Measurements from ENCODE around the gene RIPK4. TPM values are rescaled to one million over a fixed set of nuclear protein-coding genes. Genes with fewer than 3 reads are reported as not detected.

The RIPK4 gene
- total RNA-seq, 1 donor from 2014 or later: not detected

DNA sequence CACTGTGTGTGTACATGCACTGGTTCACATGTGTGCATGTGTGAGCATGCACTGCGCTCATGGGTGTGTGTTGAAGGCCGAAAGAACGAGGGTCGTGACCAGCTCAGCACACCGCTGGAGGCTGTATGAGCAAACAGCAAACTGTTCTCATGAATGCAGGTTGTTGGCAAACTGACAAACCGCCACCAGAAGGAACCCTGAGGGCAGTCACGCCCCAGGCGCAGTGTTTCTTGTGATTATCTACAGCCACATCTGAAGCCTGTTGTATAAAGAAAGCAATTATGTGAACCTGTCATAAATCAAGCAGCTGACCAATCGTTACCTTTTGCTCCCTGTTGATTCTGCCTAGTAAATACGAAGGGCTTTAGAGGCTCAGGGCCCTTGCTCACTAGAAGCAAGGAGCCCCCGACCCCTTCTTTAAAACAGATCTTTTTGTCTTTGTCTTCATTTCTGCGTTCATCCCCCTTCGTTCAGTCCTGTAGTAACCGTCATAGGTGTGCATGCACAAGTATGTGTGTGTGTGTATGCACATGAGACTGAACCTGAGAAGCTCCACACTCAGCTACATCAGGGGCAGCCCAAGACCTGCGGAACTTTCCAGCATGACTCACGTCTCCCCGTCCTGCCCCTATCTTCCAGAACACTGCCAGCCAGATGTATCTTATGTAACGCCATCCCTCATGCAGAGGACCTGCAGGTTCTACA lies 16.8 kb upstream of the RIPK4 start:
- H3K27ac Mint-ChIP-seq (ENCODE audit: unreplicated experiment): peak overlapping the region; percentile 6
- H3K27me3 Mint-ChIP-seq (ENCODE audit: low read depth): peaks cover 41% of the 10 kb centered on the region

GRCh38 chr21:41781050-41781410 lies 14.2 kb upstream of the RIPK4 start:
- H3K27ac Mint-ChIP-seq (ENCODE audit: unreplicated experiment): no peak overlapping the region
- TF ChIP-seq CTCF (conservative IDR thresholded peaks at IDR 0.05): no peak

More for the DNA sequence above, 16.8 kb upstream of the RIPK4 start:
- TF ChIP-seq CTCF (conservative IDR thresholded peaks at IDR 0.05): no peak
- Mint-ChIP-seq H3K4me1 (peaks cover 3% of the 10 kb centered on the region), H3K36me3 (ENCODE audit: low read depth) (no peaks in the 10 kb centered on the region), H3K4me3 (no peak overlapping the region), H3K9me3 (no peaks in the 10 kb centered on the region)
- no peak for DNase-seq (ENCODE audit: low read depth, low spot score)

GRCh38 chr21:41780337-41781049 lies 13.6 kb upstream of the RIPK4 start:
- Mint-ChIP-seq H3K4me1 (peaks cover 12% of the 10 kb centered on the region), H3K27ac (ENCODE audit: unreplicated experiment) (no peak overlapping the region), H3K36me3 (ENCODE audit: low read depth) (no peaks in the 10 kb centered on the region), H3K4me3 (no peak overlapping the region), H3K9me3 (no peaks in the 10 kb centered on the region), H3K27me3 (ENCODE audit: low read depth) (peaks cover 43% of the 10 kb centered on the region)
- no peak for DNase-seq (ENCODE audit: low read depth, low spot score)
- TF ChIP-seq CTCF (conservative IDR thresholded peaks at IDR 0.05): no peak

More at GRCh38 chr21:41781050-41781410, 14.2 kb upstream of the RIPK4 start:
- no peak for DNase-seq (ENCODE audit: low read depth, low spot score)
- H3K27me3 Mint-ChIP-seq (ENCODE audit: low read depth): peaks cover 41% of the 10 kb centered on the region
- peaks cover 12% of the 10 kb centered on the region for H3K4me1 Mint-ChIP-seq
- no peaks in the 10 kb centered on the region for H3K36me3 Mint-ChIP-seq (ENCODE audit: low read depth)
- H3K4me3 Mint-ChIP-seq: no peak overlapping the region
- no peaks in the 10 kb centered on the region for H3K9me3 Mint-ChIP-seq

- Mint-ChIP-seq H3K27ac (ENCODE audit: unreplicated experiment) (no peak overlapping the region), H3K27me3 (ENCODE audit: low read depth) (peaks cover 49% of the 10 kb centered on the region), H3K36me3 (ENCODE audit: low read depth) (no peaks in the 10 kb centered on the region), H3K4me1 (peaks cover 12% of the 10 kb centered on the region), H3K9me3 (no peaks in the 10 kb centered on the region), H3K4me3 (no peak overlapping the region)
- no peak for TF ChIP-seq CTCF (conservative IDR thresholded peaks at IDR 0.05)
- DNase-seq (ENCODE audit: low read depth, low spot score): no peak
These were observed 12.8 kb upstream of the RIPK4 start for GRCh38 chr21:41779659-41780058.

DNA sequence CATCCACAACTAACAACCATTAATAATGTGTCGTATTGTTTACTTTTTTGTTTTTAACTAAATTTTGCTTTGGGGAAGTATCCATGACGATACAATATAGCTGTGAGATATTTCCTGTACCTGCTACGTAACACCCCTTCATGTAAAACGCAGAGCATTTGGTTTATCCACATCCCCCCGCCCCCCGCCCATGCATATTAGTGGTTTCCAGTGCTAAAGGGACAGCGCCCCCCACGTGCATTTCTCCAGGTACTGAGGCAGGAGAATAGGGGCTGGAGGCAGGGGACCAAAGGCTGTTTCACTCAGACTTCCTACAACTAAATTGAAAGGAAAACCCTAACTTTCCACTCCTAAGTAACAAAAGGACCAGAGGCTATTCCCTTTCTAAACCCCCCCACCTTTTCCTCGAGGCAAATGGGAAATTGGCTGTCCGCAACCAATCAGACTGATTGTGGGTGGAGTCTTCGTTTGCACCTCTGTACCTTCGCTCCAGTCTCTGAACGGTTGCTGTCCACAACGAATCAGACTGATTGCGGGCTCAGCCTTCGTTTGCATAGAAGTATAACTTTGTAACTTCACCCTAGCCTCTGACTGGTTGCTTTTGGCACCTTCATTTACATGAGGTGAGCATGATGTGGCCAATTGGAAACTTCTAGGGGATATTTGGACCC lies 12.2 kb upstream of the RIPK4 start:
- H3K36me3 Mint-ChIP-seq (ENCODE audit: low read depth): no peaks in the 10 kb centered on the region
- DNase-seq (ENCODE audit: low read depth, low spot score): no peak
- no peak overlapping the region for H3K27ac Mint-ChIP-seq (ENCODE audit: unreplicated experiment)
- H3K4me3 Mint-ChIP-seq: no peak overlapping the region
- peaks cover 12% of the 10 kb centered on the region for H3K4me1 Mint-ChIP-seq
- peaks cover 54% of the 10 kb centered on the region for H3K27me3 Mint-ChIP-seq (ENCODE audit: low read depth)
- no peak for TF ChIP-seq CTCF (conservative IDR thresholded peaks at IDR 0.05)
- no peaks in the 10 kb centered on the region for H3K9me3 Mint-ChIP-seq
